ENCODE data around the gene CRYGN. TPM values are rescaled to one million over a fixed set of nuclear protein-coding genes. Genes with fewer than 3 reads are reported as not detected.

Gene CRYGN, protein sequence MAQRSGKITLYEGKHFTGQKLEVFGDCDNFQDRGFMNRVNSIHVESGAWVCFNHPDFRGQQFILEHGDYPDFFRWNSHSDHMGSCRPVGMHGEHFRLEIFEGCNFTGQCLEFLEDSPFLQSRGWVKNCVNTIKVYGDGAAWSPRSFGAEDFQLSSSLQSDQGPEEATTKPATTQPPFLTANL
- not detected for polyA plus RNA-seq (2012; ENCODE audit: insufficient read depth, insufficient read length)

DNA sequence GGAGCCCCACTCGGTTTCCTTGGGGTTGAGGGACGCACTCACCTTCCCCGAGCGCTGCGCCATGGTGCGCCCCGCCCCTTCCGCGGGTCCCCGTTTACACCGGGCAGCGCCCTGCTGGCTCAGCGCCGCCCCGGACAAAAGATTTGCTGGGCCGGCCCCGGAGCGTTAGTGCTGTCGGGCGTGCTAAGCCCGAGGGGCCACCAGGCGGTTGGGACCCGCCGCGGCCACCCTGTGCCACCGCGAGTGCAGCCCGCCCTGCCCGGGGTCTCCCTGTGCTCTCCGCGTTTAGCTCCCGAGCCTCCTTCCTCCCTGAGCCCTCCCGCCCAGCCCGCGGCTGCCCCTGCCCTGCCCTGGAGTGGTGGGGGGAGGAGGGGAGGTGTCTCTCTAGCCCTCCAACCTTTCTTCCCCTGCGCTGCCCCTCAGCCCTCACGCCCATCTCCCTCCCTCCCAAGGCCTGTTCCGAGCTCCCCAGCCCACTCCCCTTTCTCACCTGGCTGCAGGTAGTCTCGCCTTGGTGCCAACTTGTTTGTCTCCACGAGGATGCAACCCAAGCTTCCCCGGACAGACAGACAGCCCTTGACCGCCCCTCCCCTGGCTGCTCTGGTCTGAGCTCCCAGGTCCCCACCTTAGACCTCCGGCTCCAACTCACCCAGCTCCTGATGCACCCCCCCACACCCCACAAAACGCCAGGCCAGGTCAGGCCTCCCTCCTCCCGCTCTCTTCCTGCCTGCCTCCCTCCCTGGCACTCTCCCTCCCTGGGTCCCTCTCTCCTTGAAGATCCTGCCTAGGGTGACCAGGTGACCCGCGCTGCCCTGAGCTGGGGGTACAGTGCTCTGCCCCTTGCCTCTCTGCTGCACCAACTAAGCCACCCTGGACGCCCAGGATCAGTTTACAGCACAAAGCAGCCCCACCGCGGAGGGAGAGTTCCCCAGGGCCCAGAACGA is at the start of gene CRYGN:
CRYGN (minus strand) TSS at position 287 of the 944 bp plus-strand sequence; CDS start at position 63, 224 bp downstream.
- DNase-seq (ENCODE audit: low read depth, low spot score) = no peak
- H3K4me3 ChIP-seq (ENCODE audit: low read length) = no peak within 1 kb of the TSS

DNA sequence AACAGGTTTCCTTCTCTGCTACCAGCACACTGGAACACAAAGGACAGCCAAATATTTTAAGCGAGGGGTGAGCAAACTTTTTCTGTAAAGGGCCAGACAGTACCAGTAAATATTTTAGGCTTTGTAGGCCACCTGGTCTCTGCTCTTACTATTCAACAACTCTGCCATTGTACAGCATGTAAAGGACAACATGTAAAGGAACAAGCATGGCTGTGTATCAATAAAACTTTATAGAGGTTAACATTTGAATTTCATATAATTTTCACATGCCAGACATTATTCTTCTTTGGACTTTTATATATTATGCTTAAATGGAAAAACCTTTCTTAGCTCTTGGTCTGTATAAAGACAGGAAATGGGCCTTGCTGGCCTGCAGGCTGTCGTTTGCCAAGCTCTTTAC is 49.6 kb upstream of the CRYGN start:
- H3K4me3 ChIP-seq (ENCODE audit: low read length) = no peak overlapping the region
- DNase-seq (ENCODE audit: low read depth, low spot score) = no peak

DNA sequence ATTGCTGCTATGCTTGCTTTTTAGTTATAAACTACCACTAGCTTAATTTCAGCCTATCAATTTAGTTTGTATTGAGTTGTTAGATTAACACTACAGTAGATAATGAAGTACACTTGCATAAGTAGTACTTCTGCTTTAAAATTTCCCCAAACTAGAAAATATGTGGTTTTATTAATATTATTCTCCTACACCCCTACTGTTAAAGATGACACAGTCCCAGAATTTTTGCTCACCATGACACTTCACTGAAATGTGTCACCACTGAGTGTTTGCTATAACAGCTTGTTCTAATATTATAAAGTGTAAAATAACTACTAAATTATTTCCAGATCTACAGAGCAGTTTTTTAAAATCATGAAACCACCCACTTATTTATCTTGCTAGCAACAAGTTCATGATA is 48.2 kb upstream of the CRYGN start:
- no peak for DNase-seq (ENCODE audit: low read depth, low spot score)
- no peak overlapping the region for H3K4me3 ChIP-seq (ENCODE audit: low read length)

DNA sequence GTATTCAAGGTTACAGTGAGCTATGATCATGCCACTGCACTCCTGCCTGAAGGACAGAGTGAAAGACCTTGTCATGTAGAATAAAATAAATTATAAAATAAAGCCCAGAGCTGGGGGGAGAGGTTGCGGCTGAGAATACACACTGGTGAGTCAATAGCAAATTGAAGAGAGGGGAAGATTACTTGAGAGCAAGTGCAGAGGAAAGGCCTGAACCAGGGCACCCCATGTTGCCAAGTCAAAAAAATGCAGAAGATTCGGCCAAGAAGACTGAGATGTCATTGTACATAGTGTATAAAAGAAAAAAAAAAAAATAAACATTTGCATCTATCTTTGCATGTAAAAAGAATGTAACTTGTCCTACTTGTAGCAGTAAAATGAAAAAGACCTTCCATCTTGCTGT is 47.3 kb upstream of the CRYGN start:
- no peak for DNase-seq (ENCODE audit: low read depth, low spot score)
- no peak overlapping the region for H3K4me3 ChIP-seq (ENCODE audit: low read length)

DNA sequence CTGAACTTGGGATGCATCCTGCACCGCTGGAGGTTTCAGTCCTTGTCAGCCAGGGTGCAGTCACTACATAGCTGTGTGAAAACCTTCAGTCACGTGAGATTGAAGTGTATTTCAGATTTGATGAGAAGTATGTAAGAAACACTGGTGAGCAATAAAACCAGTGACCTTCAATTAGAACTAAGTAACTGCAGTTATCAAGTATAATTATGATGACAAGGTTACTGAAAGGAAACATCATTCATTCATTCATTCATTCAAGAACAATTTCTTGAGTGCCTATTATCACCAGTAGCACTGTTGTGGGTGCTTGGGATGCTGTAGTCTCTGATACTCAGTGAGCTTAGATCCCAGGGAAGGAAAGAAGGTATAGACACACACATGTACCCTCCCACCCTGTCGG is 46.1 kb upstream of the CRYGN start:
- H3K4me3 ChIP-seq (ENCODE audit: low read length) = no peak overlapping the region
- DNase-seq (ENCODE audit: low read depth, low spot score) = no peak

DNA sequence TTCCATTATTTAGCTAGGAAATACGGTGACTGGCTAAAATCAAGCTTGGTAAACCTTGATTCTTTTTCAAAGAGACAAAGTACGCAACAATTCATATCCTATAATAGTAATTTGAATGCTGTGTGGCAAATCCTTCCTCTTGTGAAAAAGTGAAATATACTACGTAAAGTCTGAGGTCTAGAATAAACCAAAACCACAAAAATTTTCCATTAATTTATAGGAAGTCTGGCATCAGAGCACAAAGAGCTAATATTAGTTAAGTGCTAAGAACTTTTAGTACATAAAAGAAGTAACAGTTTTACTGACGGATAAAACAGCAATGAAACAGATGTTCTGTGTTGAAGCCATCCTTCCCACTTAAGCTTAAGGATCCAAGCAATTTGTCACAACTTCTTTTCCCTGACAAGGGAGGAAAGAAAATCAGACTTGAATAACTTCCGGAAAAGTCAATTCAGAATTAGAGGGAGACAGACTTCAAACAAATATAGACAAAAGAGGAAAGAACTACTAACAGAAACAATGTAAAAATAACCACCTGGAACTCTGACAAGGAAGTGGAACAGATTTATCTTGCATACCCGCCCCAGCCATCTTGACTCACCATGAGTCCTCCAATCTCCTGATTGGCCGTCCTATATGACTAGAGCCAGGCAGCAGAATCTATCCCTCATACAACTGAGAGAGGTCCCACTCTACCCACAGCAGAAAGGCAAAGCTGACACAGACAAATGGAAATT is 45.2 kb upstream of the CRYGN start:
- DNase-seq (ENCODE audit: low read depth, low spot score) = no peak
- H3K4me3 ChIP-seq (ENCODE audit: low read length) = no peak overlapping the region

DNA sequence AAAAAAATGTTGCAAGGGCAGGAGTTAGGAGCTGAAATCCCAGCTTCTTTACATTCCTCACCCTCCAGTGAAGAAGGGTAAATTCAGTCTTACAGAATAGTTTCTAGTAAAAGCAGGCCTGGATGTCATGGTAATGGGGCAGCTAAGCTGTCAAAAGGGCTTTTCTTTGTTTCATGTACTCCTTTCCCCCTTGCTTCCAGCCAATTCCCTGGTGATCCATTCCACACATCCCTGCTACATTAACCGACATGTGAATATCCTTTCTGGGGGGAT is 43.7 kb upstream of the CRYGN start:
- H3K4me3 ChIP-seq (ENCODE audit: low read length) = no peak overlapping the region
- DNase-seq (ENCODE audit: low read depth, low spot score) = no peak

DNA sequence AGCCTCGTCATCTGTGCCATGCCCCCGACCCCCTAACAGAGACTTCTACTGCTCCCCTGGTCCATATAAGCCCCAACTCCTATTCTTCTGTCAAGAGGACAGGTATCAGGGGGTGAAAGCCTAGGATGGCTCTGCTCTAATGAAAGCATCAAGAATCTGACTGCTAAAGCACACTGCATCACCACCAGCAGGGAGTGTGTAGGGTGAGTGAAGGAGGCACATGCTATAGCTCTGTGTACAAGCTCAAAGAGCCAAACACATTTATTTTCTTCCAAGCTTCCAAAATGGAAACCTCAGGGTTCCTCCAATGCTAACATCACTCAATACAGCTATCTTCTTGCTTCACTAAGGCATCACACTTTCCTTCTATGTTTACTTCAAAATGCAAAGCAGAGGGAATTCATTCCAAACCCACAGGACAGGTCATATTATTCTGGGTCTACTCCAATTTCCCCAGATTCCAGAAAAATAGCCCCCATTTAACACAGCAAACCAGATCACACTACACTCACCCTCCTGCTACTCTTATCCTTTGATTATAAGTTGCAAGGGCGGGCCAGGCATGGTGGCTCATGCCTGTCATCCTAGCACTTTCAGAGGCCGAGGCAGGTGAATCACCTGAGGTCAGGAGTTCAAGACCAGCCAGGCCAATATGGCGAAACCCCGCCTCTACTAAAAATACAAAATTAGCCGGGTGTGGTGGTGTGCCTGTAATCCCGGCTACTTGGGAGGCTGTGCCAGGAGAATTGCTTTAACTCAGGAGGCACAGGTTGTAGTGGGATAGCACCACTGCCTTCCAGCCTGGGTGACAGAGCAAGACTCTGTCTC is 43.2 kb upstream of the CRYGN start:
- DNase-seq (ENCODE audit: low read depth, low spot score) = no peak
- H3K4me3 ChIP-seq (ENCODE audit: low read length) = no peak overlapping the region

DNA sequence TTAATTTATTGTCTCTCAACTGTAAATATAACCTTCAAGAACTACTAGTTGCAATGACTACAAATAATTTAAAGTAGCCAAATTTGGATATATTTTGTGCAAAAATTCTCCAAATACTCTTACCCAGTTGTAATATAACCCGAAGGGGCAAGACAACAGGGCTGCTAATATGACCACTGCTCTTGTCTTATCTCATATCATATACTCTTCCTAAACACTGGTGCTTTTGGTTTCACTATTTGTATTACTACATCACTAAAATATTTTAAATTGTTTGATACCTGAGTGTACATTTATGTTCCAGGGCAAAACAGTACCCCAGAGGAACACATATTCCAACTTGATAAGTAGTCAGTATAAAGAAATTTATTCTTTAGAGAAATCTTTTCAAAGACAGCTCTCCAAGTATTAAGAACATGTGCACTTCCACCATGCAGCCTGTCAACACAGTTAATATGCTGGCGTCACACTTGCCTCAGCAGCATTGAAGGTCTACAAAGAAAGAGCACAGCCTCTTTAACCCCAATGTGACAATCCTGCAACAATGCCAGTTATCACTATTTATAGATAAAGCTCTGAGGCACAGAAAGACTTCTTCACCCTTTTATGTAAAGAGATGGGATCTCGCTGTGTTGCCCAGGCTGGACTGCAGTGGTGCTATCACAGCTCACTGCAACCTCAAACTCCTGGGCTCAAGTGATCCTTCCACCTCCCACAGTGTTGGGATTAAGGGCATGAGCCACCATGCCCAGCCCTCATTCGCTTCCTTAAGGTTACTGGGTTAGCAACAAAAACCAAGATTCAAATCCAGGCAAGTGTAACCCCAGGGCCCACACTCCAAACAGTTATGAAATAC is 41.9 kb upstream of the CRYGN start:
- H3K4me3 ChIP-seq (ENCODE audit: low read length) = no peak overlapping the region
- DNase-seq (ENCODE audit: low read depth, low spot score) = no peak

DNA sequence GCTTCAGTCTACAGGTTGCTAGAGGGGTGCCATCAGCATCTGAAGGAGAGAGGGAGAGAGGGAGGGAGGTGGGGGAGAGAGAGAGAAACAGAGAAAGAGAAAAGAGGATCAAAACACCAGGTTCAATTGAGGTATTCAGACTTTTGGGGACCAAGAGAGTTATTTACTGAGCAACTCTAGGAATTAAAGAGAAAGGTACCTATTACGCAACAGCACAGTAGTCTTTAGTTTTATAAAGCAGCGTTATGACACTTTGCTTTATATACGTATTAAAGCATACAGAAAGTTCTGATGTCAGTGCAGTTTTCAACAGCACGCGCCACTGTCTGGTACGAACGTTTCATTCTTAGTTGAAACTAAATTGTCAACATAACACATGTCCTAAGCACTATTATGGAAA is 37.9 kb upstream of the CRYGN start:
- H3K4me3 ChIP-seq (ENCODE audit: low read length) = no peak overlapping the region
- no peak for DNase-seq (ENCODE audit: low read depth, low spot score)

DNA sequence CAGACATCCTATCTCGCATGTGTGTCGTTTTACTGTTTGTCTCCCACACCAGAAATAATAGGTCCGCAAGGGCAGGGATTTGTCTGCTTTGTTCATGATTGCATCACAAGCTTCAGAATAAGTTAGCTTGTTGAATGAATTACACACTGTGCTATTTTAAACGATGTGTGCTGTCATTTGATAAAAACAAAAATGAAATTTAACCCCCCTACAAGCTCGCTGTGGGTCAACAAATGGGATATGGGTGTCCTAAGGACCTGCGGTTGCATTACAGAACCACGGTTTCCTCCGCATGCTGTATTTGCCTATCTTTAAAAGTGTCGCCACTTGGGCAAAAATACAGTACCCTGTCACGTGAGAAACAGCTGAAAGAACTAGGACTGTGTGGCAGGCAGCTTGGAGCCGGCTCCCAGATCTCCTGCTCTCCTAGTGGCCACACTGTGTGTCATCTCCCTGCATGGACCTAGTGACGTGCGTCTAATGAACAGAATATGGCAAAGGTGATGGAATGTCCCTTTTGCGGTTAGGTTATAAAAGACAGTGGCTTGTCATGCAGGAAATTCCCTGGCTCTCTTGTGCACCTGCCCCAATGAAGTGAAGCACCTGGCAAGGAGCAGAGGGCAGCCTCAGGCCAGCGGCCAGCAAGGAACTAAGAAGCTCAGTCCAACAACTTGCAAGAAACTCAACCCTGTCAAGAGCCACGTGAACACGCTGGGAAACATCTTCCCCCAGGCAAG is 32.9 kb upstream of the CRYGN start:
- DNase-seq (ENCODE audit: low read depth, low spot score) = no peak
- no peak overlapping the region for H3K4me3 ChIP-seq (ENCODE audit: low read length)

DNA sequence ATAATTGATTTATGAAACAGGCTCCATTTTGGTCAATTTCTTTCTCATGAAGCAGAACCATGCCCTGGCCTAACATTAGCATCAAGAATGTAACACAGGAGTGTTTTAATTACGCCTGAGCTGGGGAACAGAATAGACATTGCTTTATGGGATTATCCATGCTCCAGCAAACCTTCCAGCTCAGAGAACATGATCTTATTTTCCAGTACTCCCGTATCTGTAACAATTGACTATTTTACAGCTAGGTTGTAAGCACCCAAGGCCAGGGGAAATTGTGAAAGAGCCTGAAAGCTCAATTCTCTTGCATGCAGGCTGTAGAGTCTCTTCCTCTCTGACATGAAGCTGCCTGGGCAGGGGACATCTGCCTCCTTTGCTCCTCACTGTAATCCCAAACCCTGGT is 30.8 kb upstream of the CRYGN start:
- no peak for DNase-seq (ENCODE audit: low read depth, low spot score)
- H3K4me3 ChIP-seq (ENCODE audit: low read length) = no peak overlapping the region

DNA sequence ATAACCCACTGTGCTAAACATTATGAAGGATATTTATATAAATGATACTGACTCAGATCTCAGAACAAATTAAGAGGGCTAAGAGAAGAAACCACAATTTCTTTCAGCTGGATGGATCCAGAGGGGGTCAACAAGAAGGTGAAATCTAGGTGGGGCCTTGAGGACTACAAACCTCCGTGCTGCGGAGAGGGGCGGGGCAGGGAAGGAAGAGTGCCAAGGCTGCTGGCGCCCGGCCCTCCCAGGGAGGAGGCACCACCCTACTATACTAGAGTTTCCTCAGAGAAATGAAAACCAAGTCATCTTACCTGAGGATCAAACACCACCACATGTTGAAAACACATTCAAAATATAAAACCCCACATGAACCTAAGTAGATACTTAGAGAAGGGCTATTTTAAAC is 29.3 kb upstream of the CRYGN start:
- no peak overlapping the region for H3K4me3 ChIP-seq (ENCODE audit: low read length)
- DNase-seq (ENCODE audit: low read depth, low spot score) = no peak

DNA sequence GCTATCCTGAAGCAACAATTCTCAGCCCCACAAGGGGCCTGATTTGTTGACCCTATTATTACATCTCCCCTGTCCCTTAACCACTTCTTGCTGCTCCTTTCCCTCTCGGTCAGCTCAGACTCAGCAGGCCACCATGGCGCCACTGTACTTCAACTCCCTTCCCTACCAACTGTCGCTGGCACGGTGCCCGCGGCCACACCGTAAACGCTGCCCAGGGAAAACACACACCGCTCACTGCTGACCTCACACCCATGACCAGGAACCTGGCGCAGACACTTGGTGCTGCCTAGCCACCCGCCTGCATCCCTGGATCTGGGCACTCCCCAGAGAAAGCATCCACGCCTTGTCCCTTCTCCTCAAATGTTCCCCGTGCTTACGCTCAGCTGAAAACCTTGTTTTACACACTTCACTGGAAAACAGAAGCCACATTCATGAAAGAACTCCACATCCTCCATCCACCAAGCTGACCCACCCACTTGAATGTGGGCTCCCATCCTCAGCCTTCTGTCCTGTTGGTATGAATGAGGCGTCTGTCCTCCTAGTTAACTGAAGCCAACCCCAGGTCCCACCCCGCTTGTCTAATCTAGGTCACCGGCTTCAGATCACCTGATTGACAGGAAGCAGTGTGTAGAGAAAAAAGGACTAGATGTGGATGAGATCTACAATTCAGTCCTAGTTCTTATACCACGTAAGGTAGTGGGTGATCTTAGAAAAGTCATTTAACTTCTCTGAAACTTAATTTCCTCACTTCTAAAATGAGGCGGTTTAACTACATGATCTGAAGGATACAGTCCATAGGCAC is 28.5 kb upstream of the CRYGN start:
- DNase-seq (ENCODE audit: low read depth, low spot score) = no peak
- no peak overlapping the region for H3K4me3 ChIP-seq (ENCODE audit: low read length)

DNA sequence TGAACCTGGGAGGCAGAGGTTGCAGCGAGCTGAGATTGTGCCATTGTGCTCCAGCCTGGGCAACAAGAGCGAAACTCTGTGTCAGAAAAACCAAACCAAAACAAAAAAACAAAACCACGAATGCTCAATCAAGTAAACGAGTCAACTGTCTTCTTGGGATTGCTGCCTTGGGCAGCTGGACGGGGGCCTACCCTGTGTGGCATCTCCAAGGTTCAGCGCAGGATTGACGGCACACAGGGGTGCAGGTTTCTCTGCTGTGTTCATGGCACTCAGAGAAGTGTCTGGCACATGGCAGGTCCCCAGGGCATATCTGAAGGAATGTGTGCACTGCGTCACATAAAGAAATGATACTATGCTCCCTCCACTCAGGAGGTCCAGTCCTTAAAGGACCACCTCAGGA is 25.2 kb upstream of the CRYGN start:
- DNase-seq (ENCODE audit: low read depth, low spot score) = no peak
- no peak overlapping the region for H3K4me3 ChIP-seq (ENCODE audit: low read length)

DNA sequence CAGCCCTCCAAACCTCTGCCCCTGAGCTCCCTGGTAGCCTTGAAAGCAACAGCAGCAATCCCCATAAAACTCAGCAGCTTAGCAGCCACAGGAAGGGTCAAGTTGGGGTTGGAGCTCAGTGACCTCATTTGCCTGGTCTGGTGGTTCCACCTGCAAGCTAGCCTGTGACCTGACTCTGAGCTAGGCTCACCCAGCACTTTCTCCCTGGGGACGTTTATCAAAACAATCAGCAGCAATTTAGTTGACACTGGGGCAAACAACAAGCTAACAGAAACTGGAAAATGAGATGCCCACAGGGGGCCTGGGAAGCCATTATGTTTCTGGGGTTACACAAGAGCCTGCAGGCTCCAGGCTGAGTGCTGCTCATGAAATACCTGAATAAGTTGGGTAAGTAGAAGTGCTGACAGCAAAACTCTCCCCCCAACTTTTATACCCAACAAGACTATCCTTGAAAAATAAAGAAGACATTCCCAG is 22.4 kb upstream of the CRYGN start:
- no peak for DNase-seq (ENCODE audit: low read depth, low spot score)
- no peak overlapping the region for H3K4me3 ChIP-seq (ENCODE audit: low read length)

DNA sequence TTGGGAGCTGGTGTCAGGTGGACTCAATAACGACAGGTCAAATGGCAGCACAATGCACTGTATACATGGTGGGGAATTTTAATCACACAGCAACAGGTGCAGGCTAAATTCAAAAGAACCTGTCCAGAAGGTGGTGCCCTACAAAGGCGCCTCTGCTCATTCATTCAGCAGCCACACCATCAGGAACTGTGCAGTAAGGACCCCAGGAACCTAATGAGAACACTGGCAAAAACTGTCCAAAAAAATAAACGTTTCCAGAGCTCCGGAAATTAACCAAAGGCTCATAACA is 21.9 kb upstream of the CRYGN start:
- DNase-seq (ENCODE audit: low read depth, low spot score) = no peak
- no peak overlapping the region for H3K4me3 ChIP-seq (ENCODE audit: low read length)
